GM11168 (cell line): ENCODE measurements around the gene AHI1.

Experiments used
- in situ Hi-C: fragments of 300-500 bp; cut with MboI; formaldehyde crosslinking; loops from one replicate; pipeline ENCODE4 v1.12.0; 2022; ENCODE audit warnings: low sequenced_read_pairs; ENCODE audit not compliant: unreplicated experiment

The AHI1 gene

DNA sequence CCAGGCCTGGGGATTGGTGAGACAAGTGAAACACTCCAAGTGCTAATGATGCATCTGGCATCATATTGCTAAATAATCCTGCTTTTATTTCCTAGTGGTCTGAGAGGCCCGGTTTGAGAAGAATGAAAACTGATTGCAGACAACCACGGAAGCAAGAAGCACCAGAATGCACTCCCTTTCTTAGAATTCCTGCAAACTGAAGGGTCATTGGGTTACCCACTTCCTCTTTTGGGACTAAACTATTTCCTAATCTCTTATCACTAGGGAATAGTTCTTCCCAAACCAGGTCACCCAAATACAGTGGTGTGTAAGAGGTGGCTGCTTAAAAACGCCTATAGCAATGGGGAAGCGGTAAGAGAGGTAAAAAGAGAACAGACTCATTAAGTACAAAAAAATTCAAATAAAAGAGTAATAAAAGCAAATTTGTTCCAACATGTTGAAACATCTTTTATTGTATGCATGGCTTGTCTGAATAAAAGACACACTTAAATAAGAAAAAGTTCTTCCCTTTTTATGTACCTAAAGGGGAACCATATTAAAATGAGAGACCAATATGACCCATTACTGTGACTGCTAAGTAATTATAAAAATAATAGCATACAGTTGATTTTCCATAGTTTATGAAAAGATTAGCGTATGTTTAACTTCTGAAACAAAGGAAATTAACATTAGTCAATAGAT lies 190.7 kb downstream of the AHI1 start:
- in situ Hi-C loops = no loop called here

DNA sequence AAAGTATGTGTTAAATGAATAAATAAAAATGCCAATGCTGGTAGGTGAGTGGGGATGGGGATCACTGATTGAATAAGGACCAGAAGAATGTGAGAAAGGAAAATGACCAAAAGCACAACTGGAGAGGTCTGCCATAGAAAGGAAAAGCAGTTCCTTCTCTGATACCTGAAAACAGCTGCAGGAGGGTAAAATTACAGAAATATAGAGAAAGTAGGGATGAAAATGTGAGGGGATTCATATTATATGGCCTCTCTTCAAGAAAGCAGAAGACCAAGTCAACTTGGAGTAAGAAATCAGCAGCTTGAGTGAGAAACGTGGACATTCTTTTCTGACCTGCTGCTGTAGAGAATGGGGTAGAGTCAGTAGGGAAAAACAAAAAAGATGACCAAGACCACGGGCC lies 191.4 kb downstream of the AHI1 start:
- in situ Hi-C loops = no loop called here

DNA sequence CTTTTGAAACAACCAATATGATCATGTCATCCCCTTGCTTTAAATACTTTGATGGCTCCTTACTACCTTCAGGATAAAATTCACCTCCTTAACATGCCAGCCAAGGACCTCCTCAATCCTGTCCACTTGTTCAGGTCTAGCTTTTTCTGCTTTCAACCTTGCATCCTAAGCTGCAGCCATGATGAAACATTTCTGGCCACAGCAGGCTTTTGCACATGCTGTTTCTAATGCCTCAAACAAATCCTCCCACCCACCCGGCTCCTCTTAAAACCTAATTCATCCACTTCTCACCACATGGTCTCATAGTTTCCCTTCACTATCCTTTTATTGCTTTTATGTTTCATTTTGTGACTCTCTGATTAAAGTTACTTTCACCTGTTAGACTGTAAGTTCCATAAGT lies 191.9 kb downstream of the AHI1 start:
- in situ Hi-C loops = no loop called here

DNA sequence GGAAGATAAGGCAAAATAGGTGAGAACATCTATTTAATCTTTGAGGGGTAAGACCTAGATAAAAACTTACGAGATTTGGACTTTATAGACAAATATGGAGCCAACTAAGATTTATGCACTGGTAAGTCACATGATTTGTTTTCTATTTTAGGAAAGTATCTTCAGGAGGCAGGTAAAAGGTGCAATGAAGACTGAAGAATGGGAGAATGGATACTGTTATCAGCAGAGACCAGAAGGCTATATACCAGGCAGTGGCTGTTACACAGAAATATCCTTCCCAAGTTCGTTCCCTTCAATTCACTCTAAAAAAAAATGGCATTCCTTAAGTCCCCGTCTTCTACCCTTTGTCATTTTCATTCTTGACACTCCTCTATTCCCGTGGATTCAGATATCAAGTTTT lies 192.7 kb downstream of the AHI1 start:
- in situ Hi-C loops = no loop called here

DNA sequence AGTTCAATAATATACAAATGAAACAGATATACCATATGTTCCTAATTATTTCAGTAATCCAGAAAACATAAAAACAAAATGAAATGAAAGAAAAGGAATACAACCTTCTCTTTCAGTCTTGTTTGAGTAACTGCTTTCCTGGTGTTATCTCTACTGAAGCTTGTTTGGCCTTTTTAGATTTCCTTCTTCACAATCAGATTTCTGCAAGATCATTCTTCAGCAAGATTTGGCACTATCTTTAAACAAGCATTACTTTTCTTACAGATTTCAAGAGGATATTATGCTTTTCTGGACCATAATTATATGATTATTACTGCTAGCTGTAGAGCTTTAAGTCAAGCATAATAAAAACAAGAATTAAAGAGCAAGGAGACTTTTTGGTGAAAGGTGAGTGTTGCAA lies 196.2 kb downstream of the AHI1 start:
- in situ Hi-C loops = no loop called here

DNA sequence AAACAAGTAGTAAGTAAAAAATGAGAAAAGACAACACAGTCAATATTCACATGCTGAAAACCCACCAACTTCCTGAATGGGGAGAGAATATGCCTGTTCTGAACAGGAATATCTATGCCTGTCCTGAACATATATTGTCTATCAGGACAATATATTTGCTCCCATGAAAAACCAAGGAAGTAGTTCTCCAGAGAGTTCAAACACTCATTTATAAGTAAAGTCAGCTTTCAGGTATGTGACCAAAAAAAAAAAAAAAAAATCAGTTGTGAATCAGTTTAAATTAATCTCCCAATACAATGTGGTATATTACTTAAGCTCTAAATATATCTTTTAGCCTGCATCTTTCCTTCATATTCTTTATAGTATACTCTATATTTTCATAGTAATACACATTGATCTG lies 197.0 kb downstream of the AHI1 start:
- in situ Hi-C loops = no loop called here

DNA sequence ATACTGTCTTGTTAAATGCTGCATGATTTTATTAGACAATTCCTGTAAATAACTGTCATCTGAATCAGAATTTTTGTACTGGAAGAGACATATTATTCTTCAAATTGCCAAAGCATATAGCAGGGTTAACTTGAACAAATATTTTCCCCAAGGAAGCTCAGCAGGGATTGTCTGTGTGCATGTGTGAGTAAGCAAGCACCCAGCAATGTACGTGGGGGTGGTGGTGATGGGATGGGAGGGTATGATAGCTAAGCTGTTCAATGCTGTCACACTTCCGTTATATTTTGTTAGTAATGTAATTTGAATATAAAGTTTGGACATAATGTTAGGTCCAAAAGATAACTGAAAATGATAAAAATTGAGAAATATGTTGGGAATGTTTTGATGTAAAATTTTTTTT lies 198.3 kb downstream of the AHI1 start:
- in situ Hi-C loops = no loop called here

DNA sequence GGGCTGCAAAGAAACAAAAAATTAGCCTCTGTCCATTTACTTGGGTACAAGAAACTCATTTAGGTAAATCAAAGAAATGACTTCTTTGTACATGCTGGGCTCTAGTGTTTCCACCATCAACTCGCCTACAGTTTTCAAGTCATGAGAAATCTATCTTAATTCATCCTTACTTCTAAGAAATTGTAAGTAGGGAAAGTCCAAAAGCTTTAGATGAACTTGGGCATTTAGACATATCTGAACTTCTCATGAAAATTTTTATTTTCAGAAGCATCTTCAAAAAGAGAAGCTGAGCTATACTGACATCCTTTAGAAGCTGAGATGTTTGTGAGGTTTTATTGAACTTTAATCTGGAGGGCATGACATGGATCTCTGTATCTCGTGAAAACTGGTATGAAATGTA lies 199.1 kb downstream of the AHI1 start:
- in situ Hi-C loops = no loop called here

DNA sequence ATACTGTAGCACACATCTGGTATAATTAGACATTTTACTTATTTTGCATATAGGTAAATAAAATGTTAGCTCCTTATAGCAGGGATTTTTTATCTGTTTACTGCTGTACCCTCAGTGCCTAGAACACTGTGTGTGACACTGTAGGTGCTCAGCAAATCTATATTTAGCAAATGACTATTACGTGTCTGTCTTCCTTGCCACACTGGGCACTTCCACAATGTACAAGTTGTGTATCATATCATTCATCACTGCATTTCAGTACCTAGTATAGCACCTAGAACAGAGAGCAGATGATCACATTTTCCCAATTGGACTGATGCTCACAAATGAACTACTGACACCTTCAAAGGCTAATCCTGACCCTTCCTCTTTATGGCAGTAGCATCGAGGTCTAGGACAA lies 200.8 kb downstream of the AHI1 start:
- in situ Hi-C loops = no loop called here

DNA sequence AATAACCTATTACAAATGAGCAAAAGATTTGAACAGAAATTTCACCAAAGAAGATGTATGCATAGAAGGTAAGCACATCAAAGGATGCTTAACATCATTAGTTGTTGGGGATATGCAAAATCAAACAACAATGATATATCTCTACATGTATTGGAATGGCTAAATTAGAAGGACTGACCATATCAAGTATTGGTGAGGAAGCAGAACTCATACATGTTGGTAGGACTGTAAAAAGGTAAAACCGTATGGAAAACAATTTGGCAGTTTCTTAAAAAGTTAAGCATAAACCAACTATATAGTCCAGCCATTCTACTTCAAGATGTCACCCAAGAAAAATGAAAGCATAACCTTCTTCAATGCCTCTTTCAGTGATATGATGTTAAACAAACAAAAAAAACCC lies 202.5 kb downstream of the AHI1 start:
- in situ Hi-C loops = no loop called here

DNA sequence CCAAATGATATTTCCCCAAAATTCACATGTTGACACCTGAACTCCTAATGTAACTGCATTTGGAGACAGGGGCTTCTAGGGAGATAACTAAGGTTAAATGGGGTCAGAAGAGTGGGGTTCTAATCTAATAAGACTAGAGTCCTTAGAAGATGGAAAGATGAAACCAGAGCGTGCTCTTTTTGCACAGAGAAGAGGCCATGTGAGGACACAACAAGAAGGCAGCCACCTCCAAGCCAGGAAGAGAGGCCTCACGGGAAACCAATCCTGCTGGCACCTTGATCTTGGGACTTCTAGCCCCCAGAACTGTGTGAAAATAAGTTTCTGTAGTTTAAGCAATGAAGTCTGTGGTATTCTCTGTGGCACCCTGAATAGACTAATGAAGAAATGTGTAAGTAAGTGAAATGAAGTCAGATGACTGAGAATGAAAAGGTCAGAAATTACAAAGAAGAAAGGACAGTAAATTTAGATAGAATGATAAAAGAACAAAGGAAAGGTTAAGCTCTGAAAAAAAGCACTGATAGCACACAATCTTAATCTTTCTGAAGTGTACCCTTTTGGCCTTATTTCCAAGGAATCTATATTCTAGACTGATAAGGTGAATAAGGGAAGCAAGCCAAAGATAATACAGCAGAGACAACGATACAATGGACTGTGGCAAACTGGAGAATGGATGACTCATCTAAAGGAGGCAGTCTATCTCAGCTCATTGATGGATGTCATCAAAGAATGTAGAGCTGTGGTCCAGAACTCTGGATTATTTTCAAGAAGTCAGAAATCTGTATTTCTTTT lies 206.1 kb downstream of the AHI1 start:
- in situ Hi-C loops = no loop called here

DNA sequence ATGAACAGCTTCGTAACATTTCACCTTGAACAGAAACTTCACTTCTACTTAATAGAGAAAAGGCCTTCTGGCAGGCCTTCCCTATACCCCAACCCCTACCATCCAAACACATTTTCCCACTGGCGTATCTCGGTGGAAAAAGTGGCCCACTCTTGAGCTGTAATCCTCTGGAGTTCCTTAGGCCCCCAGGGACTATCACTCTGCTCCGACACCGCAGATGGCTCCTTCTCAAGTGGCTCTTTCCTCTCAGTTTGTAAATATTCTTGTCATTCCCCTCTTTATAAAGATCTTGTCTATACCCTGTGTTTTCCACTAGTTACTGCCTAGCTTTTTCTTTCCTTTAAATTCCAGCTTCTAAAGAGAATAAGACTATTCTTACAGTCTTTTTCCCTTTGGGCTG lies 207.7 kb downstream of the AHI1 start:
- in situ Hi-C loops = no loop called here

DNA sequence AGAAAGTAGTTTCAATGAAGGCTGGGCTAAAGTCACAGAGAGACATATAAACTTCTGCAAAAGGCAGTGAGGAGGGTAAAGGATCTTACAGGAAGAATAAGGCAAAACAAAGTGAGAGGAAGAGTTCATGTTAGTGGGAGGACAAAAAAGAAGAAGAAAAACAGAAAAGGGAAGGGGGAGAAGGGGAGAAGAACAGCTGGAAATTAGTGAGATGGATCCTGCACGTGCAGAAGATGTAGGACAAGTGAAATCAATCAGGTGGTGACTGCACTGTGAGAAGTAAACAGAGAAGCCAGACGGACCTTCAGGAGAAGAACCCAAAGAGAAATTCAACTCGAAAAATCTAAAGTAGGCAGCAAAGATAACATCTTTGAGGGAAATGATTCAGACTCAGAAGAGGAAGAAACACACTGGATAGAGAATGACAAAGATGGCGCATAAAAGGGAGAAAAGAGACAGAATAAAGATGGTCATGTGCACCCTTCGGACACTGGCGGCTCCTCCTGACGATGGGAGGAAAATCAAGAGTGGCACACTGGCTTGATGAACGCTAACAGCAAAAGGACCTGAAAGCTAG lies 210.5 kb downstream of the AHI1 start:
- in situ Hi-C loops = no loop called here

DNA sequence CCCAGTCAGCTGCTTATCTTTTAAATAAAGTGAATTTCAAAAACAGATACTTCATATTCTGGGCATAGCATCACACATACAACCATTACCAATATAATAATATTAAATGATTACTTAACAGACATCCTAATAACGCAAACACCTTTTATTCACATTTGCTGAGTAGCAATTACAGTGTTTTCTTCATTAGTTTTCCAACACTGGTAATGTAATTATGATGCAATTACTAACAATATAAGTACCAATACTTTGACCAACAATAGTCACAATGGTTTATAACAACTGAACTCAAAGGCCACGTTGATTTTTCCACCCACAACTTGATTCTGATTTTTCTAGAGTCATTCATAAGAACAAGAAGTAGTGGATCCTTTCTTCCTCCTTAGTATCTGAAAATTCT lies 212.4 kb downstream of the AHI1 start:
- in situ Hi-C loops = no loop called here

DNA sequence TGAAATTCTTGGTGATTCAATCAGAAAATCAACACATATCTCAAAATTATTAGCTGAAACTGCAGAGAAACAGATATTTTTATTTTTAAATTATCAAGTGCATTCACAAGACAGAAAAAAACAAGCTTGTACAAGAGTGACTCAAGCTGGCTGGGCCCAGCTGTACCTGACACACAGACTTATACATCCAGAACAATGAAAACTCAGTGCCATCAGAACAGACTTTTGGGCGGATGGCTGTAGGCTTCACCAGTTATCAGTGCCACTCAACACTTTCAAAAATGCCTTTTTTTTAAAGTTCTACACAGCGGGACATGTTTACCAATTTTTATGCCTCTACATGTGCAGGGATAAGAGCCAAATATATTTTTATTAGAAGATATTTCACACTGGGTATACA lies 213.6 kb downstream of the AHI1 start:
- in situ Hi-C loops = no loop called here

DNA sequence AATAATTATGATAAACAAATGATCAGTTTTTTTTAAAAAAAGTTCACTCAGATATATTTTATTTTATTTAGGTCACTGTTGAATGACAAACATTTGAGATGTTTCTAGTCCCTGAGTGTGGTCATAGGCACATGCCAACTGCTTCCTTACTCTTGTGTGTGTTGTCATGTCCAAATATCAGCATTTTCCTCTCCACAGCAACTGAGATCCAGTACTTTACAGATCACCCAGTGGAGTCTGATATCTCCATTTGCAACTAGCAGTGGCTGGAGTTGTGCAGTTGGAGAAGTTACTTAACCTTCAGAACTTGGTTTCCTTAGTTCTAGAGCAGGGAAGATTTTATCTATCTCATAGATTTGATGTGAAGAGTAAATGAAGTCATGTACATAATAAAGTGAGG lies 215.1 kb downstream of the AHI1 start:
- in situ Hi-C loops = no loop called here

DNA sequence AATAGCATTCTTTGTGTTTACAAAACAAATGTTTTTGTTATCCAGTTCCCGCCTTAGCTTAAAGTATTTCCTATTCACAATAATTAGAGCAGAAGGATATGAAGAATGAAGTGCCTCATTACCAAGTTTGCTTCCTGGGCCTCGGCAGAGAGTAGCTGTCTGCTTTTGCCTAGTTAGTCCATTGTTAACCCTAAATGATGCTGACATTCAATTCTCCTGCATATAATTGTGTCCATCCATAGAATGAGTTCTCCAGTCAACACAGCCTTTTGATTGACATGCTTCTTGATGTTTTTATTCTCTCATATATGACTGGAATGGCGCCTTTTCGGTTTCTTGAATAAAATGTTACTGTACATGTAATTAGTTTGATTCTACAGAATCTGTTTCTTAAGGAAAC lies 215.6 kb downstream of the AHI1 start:
- in situ Hi-C loops = no loop called here

DNA sequence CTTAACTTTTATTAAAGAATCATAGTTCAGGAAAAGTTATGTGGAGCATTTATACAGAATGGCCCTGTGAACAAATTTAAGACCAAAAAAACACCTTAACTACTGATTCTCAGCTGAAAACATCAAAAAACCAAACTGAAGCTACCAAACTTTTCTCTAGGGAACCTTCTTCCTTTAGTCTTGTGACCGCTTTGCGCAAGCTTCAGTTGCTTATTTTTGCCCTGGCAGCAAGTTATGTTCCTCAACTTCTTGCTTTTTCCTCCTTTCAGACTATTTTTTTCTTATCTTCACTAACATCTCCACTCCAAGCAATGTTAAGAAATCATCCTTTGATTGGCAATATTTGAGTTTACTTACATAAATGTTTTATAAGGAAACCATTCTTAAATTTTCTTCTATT lies 216.3 kb downstream of the AHI1 start:
- in situ Hi-C loops = no loop called here

DNA sequence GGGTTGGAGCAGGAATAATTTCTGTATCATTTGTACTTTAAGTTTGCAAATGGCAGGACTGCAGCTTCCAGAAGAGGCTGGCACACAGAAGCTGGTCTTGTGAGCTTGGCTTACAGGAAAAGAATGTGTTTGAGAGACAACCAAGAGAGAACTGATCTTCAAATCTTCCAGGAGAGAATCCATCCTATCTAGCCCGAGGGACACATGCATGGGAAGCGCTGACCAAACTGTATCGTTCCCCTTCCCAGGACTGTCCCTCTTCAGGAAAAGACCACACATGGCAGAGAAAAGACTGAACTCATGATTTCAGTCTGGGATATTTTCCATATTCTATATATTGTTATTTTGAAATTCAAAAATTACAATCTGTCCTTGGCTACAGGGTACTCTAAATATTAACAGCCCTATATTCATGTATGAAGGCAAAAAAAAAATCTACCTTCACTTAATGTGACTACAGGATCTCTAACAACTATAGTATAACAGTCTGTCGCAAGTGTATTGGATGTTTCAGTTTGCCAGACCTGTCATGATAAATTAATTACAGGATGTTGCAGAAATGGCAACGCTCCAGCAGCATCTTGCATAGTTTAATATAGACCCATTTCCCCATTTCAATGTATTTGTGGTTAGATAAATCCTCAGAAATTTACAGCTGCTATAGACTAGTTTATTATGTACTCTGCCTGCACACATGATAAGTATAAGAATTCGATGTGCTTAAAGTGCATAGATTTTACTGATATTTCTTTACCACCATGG lies 217.0 kb downstream of the AHI1 start:
- in situ Hi-C loops = no loop called here

DNA sequence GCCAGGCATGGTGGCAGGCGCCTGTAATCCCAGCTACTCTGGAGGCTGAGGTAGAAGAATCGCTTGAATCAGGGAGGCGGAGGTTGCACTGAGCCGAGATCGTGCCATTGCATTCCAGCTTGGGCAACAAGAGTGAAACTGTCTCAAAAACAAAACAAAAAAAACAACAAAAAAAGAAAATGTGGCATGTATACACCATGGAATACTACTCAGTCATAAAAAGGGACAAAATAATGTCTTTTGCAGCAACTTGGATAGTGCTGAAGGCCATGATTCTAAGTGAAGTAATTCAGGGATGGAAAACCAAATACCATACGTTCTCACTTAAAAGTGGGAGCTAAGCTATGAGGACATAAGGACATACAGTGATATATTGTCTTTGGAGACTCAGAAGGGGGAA lies 220.1 kb downstream of the AHI1 start:
- in situ Hi-C loops = no loop called here
